Umbilical cord (tissue), 2 donors: ENCODE results near the gene USP28. TPM values are rescaled to one million over a fixed set of nuclear protein-coding genes. Genes with fewer than 3 reads are reported as not detected.
"Not testable (repeated sequence)": the region's sequence is repeated elsewhere in the genome, so short reads cannot be mapped to it uniquely, and the experiment has no call there.

ENCODE experiments used
- DNase-seq: peaks from one replicate; pipeline ENCODE4 v3.0.0-alpha.2; 2015; ENCODE audit warnings: low spot score
- total RNA-seq: library from RNA; depleted of rRNA; stranded (reverse); fragments of >200 nt; gene quantifications from one replicate; pipeline ENCODE4 v1.2.3, GENCODE V29; 2014; ENCODE audit warnings: low replicate concordance; ENCODE audit not compliant: insufficient read depth

Gene USP28, protein sequence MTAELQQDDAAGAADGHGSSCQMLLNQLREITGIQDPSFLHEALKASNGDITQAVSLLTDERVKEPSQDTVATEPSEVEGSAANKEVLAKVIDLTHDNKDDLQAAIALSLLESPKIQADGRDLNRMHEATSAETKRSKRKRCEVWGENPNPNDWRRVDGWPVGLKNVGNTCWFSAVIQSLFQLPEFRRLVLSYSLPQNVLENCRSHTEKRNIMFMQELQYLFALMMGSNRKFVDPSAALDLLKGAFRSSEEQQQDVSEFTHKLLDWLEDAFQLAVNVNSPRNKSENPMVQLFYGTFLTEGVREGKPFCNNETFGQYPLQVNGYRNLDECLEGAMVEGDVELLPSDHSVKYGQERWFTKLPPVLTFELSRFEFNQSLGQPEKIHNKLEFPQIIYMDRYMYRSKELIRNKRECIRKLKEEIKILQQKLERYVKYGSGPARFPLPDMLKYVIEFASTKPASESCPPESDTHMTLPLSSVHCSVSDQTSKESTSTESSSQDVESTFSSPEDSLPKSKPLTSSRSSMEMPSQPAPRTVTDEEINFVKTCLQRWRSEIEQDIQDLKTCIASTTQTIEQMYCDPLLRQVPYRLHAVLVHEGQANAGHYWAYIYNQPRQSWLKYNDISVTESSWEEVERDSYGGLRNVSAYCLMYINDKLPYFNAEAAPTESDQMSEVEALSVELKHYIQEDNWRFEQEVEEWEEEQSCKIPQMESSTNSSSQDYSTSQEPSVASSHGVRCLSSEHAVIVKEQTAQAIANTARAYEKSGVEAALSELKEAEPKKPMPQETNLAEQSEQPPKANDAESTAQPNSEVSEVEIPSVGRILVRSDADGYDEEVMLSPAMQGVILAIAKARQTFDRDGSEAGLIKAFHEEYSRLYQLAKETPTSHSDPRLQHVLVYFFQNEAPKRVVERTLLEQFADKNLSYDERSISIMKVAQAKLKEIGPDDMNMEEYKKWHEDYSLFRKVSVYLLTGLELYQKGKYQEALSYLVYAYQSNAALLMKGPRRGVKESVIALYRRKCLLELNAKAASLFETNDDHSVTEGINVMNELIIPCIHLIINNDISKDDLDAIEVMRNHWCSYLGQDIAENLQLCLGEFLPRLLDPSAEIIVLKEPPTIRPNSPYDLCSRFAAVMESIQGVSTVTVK
- total RNA-seq: 51.0 TPM

DNA sequence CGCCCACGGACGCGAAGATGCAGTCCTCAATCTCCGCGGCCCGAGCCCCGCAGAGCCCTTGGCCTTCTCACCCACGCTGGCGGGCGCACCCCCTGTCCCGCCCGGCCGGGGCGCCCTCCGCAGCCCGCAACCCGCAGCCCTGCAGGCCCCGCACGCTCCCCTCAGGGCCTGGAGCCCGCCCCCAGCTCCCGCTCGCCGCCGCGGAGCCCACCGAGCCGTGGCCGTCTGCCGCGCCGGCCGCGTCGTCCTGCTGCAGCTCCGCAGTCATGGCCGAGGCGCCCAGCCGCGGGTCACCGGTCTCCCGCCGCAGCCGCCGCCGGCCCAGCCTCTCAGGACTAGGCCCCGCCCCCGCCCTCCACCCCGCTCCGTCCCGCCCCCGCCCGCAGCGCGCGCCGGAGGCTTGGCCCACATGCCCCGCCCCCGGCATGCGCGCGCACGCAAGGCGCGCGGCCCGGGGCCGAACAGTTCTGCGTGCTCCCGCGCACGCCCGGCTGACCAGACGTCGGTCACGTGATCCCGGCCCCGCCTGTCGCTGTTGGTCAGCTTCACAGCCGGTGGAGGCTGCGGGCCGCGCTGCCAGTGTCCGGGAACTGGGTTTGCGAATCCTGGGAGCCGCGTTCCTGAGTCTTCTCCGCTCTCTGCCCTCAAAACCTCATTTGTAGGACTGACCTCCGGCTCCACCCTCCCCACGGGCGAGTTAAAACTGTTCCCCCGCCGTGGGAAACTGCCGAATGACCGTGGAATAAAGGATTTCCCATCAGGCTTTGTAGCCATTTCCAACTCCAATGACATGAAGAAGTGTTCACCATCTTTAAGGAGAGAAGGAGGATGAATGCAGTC, at the start of gene USP28:
Gene USP28, minus strand, starts transcription at position 339 of the 840 bp plus-strand sequence. Its CDS starts 71 bp downstream, at position 268.
- peak; percentile 97 for DNase-seq

- no peak for DNase-seq
Observed at GRCh38 chr11:113923572-113923971, 48.2 kb upstream of the USP28 start.

GRCh38 chr11:113911491-113911890, 36.1 kb upstream of the USP28 start:
- DNase-seq: not testable (repeated sequence)

DNA sequence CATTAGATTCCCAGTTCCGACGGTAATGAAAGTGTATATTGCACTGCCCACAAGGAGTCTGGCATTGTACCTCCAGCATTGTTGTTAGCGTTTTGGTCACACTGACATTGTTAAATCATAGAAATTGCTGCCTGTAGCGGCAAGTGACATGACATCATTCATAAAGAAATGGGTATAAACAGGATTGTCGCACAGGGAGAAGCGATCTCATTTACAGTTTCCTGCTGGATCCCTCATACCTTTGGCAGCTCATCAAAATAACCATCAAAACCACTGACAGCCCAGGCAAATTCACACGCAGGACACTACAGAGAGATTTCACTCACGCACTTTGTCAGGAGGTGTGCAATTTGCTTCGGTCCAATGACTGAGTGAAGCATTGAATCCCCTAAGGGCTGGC, 32.7 kb upstream of the USP28 start:
- DNase-seq: no peak

DNA sequence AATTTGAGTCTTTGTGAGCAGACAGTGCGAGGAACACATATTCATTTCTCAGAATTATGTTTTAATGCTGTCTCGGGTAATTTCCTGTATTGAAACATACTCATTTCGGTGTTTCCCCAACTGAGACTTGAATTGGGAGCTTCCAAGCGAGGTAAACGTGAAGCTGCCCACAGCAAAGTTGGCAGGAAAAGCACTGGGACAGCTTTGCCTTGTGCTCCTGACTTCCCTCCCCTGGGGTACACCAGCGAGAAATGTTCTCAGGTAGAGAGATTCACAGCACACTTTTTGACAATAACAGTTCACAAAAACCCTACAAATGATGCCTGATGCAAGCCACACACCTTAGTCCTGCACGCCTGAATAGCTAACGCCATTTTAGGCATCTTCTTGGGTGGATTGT, 32.3 kb upstream of the USP28 start:
- no peak for DNase-seq

GRCh38 chr11:113907152-113907551, 31.8 kb upstream of the USP28 start:
- DNase-seq: no peak

- no peak for DNase-seq
Observed at GRCh38 chr11:113906516-113906915, 31.1 kb upstream of the USP28 start.

GRCh38 chr11:113906038-113906437, 30.7 kb upstream of the USP28 start:
- no peak for DNase-seq

GRCh38 chr11:113904379-113905101, 29.2 kb upstream of the USP28 start, which contains the start of gene HTR3B:
Gene HTR3B, plus strand, starts transcription at chr11:113904796. Its CDS starts 138 bp downstream, at chr11:113904934.
- DNase-seq: no peak

- no peak for DNase-seq
Observed at GRCh38 chr11:113901141-113901540, 25.8 kb upstream of the USP28 start.

DNA sequence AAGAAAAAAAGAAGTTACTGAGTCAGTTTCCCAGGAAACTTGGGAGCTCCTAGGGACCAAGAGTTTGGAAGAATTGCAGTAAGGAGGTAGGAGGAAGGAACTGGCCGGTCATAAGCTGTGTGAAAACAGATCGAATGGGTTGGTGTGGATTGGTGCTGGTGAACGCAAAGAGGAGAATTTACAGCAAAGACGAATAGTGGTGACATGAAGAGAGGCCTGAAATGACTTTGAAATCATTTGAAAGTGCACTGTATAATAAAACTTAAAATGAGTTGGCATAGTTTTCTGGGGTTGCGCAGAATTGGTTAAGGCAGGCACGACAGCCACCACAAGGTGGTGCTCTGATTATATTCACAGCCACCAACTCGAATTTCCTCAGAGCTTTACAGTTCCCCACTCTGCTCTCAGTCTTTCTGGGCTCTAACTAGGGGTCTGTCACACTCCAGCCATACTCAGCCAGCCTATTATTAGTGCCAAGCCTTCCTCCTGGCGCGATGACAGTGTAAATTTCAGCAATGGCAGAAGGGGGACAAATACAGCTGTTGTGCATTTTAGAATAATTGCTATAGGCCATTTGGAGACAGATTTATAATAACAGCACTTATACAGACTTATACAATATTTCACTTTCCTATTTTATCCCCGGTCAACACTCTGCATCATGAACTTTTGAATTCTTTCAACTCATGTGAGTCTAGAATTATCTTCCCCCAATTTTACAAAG, 20.9 kb upstream of the USP28 start:
- DNase-seq: peak; percentile 25

DNA sequence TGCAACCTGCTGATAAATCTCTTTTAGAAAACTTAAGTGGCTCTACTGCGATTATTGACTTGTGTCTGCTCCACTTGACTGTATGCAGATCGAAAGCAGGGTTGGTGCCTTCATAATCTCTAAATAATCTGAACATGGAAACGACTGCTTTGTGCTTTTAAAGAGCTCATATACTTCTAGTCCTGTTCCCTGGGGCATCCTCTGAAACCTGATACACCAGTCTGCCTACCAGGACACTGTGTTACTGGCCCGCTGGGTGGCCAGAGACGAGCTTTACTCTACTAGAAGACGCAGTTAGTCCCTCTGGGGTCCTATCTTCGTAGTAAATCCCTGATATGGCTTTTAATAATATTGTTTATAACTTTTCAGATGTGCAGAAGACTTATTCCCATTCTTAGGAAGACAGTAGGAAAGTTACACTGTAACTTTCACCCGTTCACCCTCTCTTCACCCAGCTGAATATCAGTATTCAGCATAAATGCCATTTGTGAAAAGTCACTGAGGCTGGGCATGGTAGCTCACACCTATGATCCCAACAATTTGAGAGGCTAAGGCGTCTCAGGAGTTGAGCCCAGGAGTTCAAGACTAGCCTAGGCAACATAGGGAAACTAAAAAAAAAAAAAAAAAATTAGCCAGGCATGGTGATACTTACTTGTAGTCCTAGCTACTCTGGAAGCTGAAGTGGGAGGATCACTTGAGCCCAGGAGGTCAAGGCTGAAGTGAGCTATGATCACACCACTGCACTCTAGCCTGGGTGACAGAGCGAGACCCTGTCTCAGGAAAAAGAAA, 20.2 kb upstream of the USP28 start:
- no peak for DNase-seq

GRCh38 chr11:113894421-113894996, 19.1 kb upstream of the USP28 start:
- no peak for DNase-seq

DNA sequence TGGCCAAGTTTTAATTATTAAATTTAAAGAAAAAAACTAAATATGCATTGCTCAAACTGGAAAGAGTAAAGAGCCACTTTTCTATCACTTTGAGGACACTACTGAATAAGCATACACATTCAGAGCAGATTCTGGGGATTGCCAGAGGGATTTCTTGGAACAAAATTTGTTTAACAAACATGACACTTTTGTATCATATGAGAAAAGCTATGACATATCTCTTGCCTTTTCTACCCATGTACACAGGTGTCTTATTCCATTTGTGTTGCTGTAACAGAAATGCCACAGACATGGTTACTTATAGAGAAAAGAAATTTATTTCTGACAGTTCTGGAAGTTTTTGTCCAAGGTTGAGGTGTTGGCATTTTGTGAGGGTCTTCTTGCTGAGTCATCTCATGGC, 13.5 kb upstream of the USP28 start:
- DNase-seq: no peak

DNA sequence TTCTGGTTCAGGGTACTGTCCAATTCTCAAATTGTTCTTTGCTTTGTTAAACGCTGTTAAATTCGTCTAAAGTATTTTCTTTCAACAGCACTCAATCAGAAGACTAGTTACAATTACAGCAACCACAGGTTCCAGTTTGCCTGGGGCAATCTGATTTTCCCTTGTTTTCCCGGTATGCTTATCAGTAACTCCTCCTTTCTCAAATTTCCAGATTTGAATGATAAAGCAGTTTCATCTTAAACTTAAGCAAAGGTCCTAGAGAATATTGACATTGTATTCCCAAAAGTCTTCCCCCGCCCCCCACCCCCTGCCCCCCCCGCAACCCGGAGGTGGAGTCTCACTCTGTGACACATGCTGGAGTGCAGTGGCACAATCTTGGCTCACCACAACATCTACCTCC, 10.5 kb upstream of the USP28 start:
- no peak for DNase-seq

- DNase-seq: peak; percentile 44
Observed at GRCh38 chr11:113884361-113884836, 9.0 kb upstream of the USP28 start.

DNA sequence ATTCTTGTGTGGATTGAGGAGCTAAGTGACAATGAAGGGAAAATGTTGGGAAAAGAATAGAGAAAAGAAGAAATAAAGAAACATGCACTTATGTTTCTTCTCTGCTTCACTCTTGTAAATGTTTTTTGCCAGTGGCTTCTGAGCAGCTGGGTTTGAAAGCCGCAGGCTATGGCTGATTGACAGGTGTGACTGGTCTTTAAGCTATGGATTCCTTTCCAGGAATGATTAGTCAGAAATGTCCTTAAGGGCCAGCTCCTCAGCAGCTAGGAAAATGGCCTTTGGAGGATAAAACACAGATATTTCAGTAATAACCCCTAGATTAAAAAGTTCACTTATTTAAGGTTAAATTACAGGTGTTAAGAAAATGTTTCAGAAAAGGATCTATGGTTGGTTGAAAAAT, 6.5 kb upstream of the USP28 start:
- no peak for DNase-seq

DNA sequence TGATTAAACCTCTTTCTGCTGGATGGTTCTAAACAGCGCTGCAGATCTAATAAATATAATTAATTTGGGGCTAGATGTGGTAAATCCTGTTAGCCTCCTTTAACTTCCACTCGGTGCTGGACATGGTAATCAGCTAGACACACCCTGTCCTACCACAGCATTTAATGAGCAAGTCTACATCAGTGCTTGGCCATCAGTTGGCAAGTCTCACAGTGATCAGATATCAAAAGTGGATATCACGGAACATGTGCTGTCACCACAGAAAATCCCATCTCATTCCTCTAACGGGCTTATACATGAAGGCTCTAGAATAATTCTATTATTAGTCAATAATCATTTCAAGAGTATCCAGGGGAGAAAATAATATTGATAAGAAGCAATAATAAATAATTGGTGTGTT, 5.6 kb upstream of the USP28 start:
- DNase-seq: no peak
